SK-N-SH treated with all-trans-retinoic acid at 6 μM for 48 hours (cell line): ENCODE results near the gene SUCLA2.

Source experiments
- ARNTL ChIP-seq: fragments of 450-650 bp; formaldehyde crosslinking; IDR thresholded peaks from 2 replicates; pipeline ENCODE4 v1.5.0; 2020; ENCODE audit warnings: low read depth, mild to moderate bottlenecking, moderate library complexity, borderline replicate concordance
- CREB5 ChIP-seq: fragments of 250-450 bp; sonication (Bioruptor Pico); IDR thresholded peaks from 2 replicates; pipeline ENCODE4 v1.5.1; 2020; ENCODE audit warnings: low read depth, mild to moderate bottlenecking, moderate library complexity
- CSDC2 ChIP-seq: fragments of 250-450 bp; sonication (Bioruptor Pico); IDR thresholded peaks from 2 replicates; pipeline ENCODE4 v1.5.0; 2020; ENCODE audit warnings: mild to moderate bottlenecking, moderate library complexity
- GLIS3 ChIP-seq: fragments of 250-450 bp; sonication (Bioruptor Pico); IDR thresholded peaks from 2 replicates; pipeline ENCODE4 v1.5.0; 2020; ENCODE audit warnings: mild to moderate bottlenecking, moderate library complexity
- PPARA ChIP-seq: fragments of 250-450 bp; sonication (Bioruptor Pico); IDR thresholded peaks from 2 replicates; pipeline ENCODE4 v1.5.0; 2020; ENCODE audit warnings: mild to moderate bottlenecking, borderline replicate concordance
- RARB ChIP-seq: fragments of 250-450 bp; sonication (Bioruptor Pico); IDR thresholded peaks from 2 replicates; pipeline ENCODE4 v1.8.0; 2021; ENCODE audit warnings: mild to moderate bottlenecking, moderate library complexity
- TCF4 ChIP-seq: fragments of 250-450 bp; sonication (Bioruptor Pico); IDR thresholded peaks from 2 replicates; pipeline ENCODE4 v1.8.0; 2021; ENCODE audit warnings: mild to moderate bottlenecking, moderate library complexity, borderline replicate concordance
- ZFP3 ChIP-seq: fragments of 250-450 bp; sonication (Bioruptor Pico); IDR thresholded peaks from 2 replicates; pipeline ENCODE4 v1.5.0; 2020; ENCODE audit warnings: mild to moderate bottlenecking, moderate library complexity
- ZFP30 ChIP-seq: fragments of 450-650 bp; formaldehyde crosslinking; IDR thresholded peaks from 2 replicates; pipeline ENCODE4 v1.5.0; 2022; ENCODE audit warnings: mild to moderate bottlenecking, moderate library complexity
- ZNF8 ChIP-seq: fragments of 450-650 bp; formaldehyde crosslinking; IDR thresholded peaks from 2 replicates; pipeline ENCODE4 v1.5.0; 2020; ENCODE audit warnings: mild to moderate bottlenecking, moderate library complexity
- TF ChIP-seq, protein P1 (sequence below): fragments of 250-450 bp; sonication (Bioruptor Pico); IDR thresholded peaks from 2 replicates; pipeline ENCODE4 v1.8.0; 2021; ENCODE audit warnings: low read depth, mild to moderate bottlenecking, moderate library complexity, borderline replicate concordance
- TF ChIP-seq, protein P2 (sequence below): fragments of 250-450 bp; sonication (Bioruptor Pico); IDR thresholded peaks from 2 replicates; pipeline ENCODE4 v1.8.0; 2020; ENCODE audit warnings: mild to moderate bottlenecking, moderate library complexity, borderline replicate concordance

DNA sequence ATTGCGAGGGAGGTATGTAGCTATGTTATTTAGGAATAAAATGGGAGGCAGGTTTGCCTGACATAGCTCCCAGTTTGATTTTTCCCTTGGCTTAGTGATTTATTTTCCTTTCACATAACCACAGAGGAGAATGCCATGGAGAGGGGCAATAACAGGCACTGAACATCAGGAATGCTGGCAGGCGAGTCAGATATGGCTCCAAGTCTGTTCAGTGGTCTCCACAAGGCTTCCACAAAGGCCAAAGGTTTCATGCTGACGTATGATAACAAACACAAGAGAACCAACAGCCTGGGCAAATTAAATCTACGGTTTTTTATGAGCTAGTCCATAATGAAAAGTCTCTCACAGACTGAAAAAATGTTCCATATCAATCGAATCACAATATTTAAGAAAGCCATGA, 66.7 kb downstream of the SUCLA2 start:
- no peak for TF ChIP-seq GLIS3 (CRISPR knock-in tag)
- TF ChIP-seq ZFP3 (CRISPR knock-in tag) = no peak
- no peak for TF ChIP-seq ZNF8 (CRISPR knock-in tag)
- no peak for TF ChIP-seq RARB (CRISPR knock-in tag)
- no peak for TF ChIP-seq PPARA (CRISPR knock-in tag)
- TF ChIP-seq TCF4 (CRISPR knock-in tag) = no peak
- TF ChIP-seq, protein P1, sequence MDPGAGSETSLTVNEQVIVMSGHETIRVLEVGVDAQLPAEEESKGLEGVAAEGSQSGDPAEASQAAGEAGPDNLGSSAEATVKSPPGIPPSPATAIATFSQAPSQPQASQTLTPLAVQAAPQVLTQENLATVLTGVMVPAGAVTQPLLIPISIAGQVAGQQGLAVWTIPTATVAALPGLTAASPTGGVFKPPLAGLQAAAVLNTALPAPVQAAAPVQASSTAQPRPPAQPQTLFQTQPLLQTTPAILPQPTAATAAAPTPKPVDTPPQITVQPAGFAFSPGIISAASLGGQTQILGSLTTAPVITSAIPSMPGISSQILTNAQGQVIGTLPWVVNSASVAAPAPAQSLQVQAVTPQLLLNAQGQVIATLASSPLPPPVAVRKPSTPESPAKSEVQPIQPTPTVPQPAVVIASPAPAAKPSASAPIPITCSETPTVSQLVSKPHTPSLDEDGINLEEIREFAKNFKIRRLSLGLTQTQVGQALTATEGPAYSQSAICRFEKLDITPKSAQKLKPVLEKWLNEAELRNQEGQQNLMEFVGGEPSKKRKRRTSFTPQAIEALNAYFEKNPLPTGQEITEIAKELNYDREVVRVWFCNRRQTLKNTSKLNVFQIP (CRISPR knock-in tag) = no peak
- no peak for TF ChIP-seq ZFP30
- TF ChIP-seq ARNTL (CRISPR knock-in tag) = no peak
- TF ChIP-seq CREB5 (CRISPR knock-in tag) = no peak
- no peak for TF ChIP-seq CSDC2 (CRISPR knock-in tag)
- TF ChIP-seq, protein P2, sequence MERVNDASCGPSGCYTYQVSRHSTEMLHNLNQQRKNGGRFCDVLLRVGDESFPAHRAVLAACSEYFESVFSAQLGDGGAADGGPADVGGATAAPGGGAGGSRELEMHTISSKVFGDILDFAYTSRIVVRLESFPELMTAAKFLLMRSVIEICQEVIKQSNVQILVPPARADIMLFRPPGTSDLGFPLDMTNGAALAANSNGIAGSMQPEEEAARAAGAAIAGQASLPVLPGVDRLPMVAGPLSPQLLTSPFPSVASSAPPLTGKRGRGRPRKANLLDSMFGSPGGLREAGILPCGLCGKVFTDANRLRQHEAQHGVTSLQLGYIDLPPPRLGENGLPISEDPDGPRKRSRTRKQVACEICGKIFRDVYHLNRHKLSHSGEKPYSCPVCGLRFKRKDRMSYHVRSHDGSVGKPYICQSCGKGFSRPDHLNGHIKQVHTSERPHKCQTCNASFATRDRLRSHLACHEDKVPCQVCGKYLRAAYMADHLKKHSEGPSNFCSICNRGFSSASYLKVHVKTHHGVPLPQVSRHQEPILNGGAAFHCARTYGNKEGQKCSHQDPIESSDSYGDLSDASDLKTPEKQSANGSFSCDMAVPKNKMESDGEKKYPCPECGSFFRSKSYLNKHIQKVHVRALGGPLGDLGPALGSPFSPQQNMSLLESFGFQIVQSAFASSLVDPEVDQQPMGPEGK = no peak
